NCI-H69 (cell line): Measurements from ENCODE around the gene CAB39.
A peak's percentile ranks its signal among the peaks of the same experiment; 100 is the strongest.

Experiments
- DNase-seq: peaks from one replicate; lab custom pipeline; 2025; lab: John Stamatoyannopoulos, UW

CAB39 gene

GRCh38 chr2:230712443-230713330 is at the start of gene CAB39:
Gene CAB39, plus strand, starts transcription at chr2:230712842. Its CDS starts 47,160 bp downstream, at chr2:230760002.
- DNase-seq = peak; percentile 89

- DNase-seq = no peak
Measured at GRCh38 chr2:230664128-230664527, 48.5 kb upstream of the CAB39 start.

- DNase-seq = no peak
Measured at GRCh38 chr2:230664844-230665243, 47.8 kb upstream of the CAB39 start.

- DNase-seq = no peak
Measured at GRCh38 chr2:230665263-230665691, 47.4 kb upstream of the CAB39 start.

GRCh38 chr2:230666446-230666845 is 46.2 kb upstream of the CAB39 start:
- no peak for DNase-seq

- no peak for DNase-seq
Measured at GRCh38 chr2:230666885-230667712, 45.5 kb upstream of the CAB39 start.

GRCh38 chr2:230668184-230668938 is 44.3 kb upstream of the CAB39 start:
- no peak for DNase-seq

GRCh38 chr2:230668939-230669303 is 43.7 kb upstream of the CAB39 start:
- no peak for DNase-seq

- no peak for DNase-seq
Measured at GRCh38 chr2:230669386-230669950, 43.2 kb upstream of the CAB39 start.

- DNase-seq = no peak
Measured at GRCh38 chr2:230671117-230671516, 41.5 kb upstream of the CAB39 start.

- DNase-seq = no peak
Measured at GRCh38 chr2:230672836-230673235, 39.8 kb upstream of the CAB39 start.

- no peak for DNase-seq
Measured at GRCh38 chr2:230674401-230674800, 38.2 kb upstream of the CAB39 start.

- DNase-seq = no peak
Measured at GRCh38 chr2:230674966-230675672, 37.5 kb upstream of the CAB39 start.

GRCh38 chr2:230676546-230676945 is 36.1 kb upstream of the CAB39 start:
- DNase-seq = no peak

GRCh38 chr2:230677201-230677946 is 35.3 kb upstream of the CAB39 start:
- DNase-seq = no peak

- DNase-seq = no peak
Measured at GRCh38 chr2:230678018-230678417, 34.6 kb upstream of the CAB39 start.

- no peak for DNase-seq
Measured at GRCh38 chr2:230678451-230678850, 34.2 kb upstream of the CAB39 start.

- no peak for DNase-seq
Measured at GRCh38 chr2:230680463-230681170, 32.0 kb upstream of the CAB39 start.

GRCh38 chr2:230681171-230681545 is 31.5 kb upstream of the CAB39 start:
- DNase-seq = no peak

GRCh38 chr2:230682546-230682945 is 30.1 kb upstream of the CAB39 start:
- DNase-seq = no peak
